Loucy (cell line): Measurements from ENCODE around the gene ANGPTL8.

Experiments
- CTCF ChIP-seq: fragments of 200-600 bp; sonication (generic); conservative IDR thresholded peaks from 2 replicates; pipeline ENCODE4 v1.5.1; 2014; ENCODE audit warnings: mild to moderate bottlenecking, antibody characterized with exemption, low read length
- EZH2phosphoT487 ChIP-seq: fragments of 200-600 bp; IDR thresholded peaks from 2 replicates; pipeline ENCODE4 v1.6.1; 2018; ENCODE audit warnings: antibody characterized with exemption, mild to moderate bottlenecking, moderate library complexity, borderline replicate concordance

GRCh38 chr19:11290256-11290655 is 50.8 kb downstream of the ANGPTL8 start:
- no peak for TF ChIP-seq CTCF
- no peak for TF ChIP-seq EZH2phosphoT487
